ENCODE data around the gene UHRF1.
A peak's percentile ranks its signal among the peaks of the same experiment; 100 is the strongest.
"Not testable (repeated sequence)": the region's sequence is repeated elsewhere in the genome, so short reads cannot be mapped to it uniquely, and the experiment has no call there.

UHRF1 gene

GRCh38 chr19:4909156-4909896, at the start of gene UHRF1:
Gene UHRF1, plus strand, starts transcription at chr19:4909501. Its CDS starts 1,385 bp downstream, at chr19:4910886.
- peak; percentile 65 for DNase-seq

- DNase-seq, result no peak
Measured at GRCh38 chr19:4859697-4860096, 49.6 kb upstream of the UHRF1 start.

- no peak for DNase-seq
Measured at GRCh38 chr19:4861147-4861546, 48.2 kb upstream of the UHRF1 start.

- DNase-seq, result peak; percentile 49
Measured at GRCh38 chr19:4866595-4867424, 42.5 kb upstream of the UHRF1 start.

GRCh38 chr19:4867534-4868285, 41.6 kb upstream of the UHRF1 start, which contains the start of gene PLIN3:
Gene PLIN3, minus strand, starts transcription at chr19:4867667. Its CDS starts 6,273 bp downstream, at chr19:4861394.
- DNase-seq, result peak; percentile 97

GRCh38 chr19:4868286-4868834, 40.9 kb upstream of the UHRF1 start:
- no peak for DNase-seq

GRCh38 chr19:4870025-4870700, 39.1 kb upstream of the UHRF1 start:
- DNase-seq, result no peak

GRCh38 chr19:4871711-4872110, 37.6 kb upstream of the UHRF1 start:
- no peak for DNase-seq

- DNase-seq, result no peak
Measured at GRCh38 chr19:4873930-4874329, 35.4 kb upstream of the UHRF1 start.

GRCh38 chr19:4877753-4878490, 31.4 kb upstream of the UHRF1 start:
- DNase-seq, result no peak

GRCh38 chr19:4878491-4878968, 30.8 kb upstream of the UHRF1 start:
- no peak for DNase-seq

- no peak for DNase-seq
Measured at GRCh38 chr19:4879041-4879440, 30.3 kb upstream of the UHRF1 start.

- not testable (repeated sequence) for DNase-seq
Measured at GRCh38 chr19:4882874-4883273, 26.4 kb upstream of the UHRF1 start.

GRCh38 chr19:4884993-4885392, 24.3 kb upstream of the UHRF1 start:
- DNase-seq, result not testable (repeated sequence)

- not testable (repeated sequence) for DNase-seq
Measured at GRCh38 chr19:4887803-4888202, 21.5 kb upstream of the UHRF1 start.

GRCh38 chr19:4889034-4889815, 20.1 kb upstream of the UHRF1 start:
- no peak for DNase-seq

- no peak for DNase-seq
Measured at GRCh38 chr19:4891066-4891465, 18.2 kb upstream of the UHRF1 start.

- DNase-seq, result not testable (repeated sequence)
Measured at GRCh38 chr19:4892962-4893361, 16.3 kb upstream of the UHRF1 start.

- DNase-seq, result no peak
Measured at GRCh38 chr19:4896372-4896771, 12.9 kb upstream of the UHRF1 start.

- DNase-seq, result no peak
Measured at GRCh38 chr19:4897146-4897545, 12.2 kb upstream of the UHRF1 start.

GRCh38 chr19:4900879-4901278, 8.4 kb upstream of the UHRF1 start:
- not testable (repeated sequence) for DNase-seq
